Measurements from ENCODE around the gene ALKAL2. TPM values are rescaled to one million over a fixed set of nuclear protein-coding genes. Genes with fewer than 3 reads are reported as not detected.

The ALKAL2 gene
- total RNA-seq, 2 experiments from 2014 or later = not detected

GRCh38 chr2:296354-296753, 8.5 kb upstream of the ALKAL2 start:
- Histone ChIP-seq H3K9me3 (ENCODE audit: control insufficient read depth in 1 of 2, insufficient read depth in 1 of 2, low read length in 2 of 2) (no peaks in the 10 kb centered on the region), H3K4me1 (ENCODE audit: insufficient read depth, low read length) (no peaks in the 10 kb centered on the region), H3K27me3 (ENCODE audit: control insufficient read depth in 1 of 2, insufficient read depth in 2 of 2, low read length in 2 of 2) (peaks cover 7 to 13% of the 10 kb centered on the region in 2 experiments), H3K36me3 (ENCODE audit: insufficient read depth, low read length) (no peaks in the 10 kb centered on the region), H3K4me3 (ENCODE audit: low read length) (no peak overlapping the region), H3K27ac (ENCODE audit: low read depth in 1 of 2, low read length in 2 of 2) (no peak overlapping the region)
- peaks cover 3% of the 10 kb centered on the region for H3K9me3 Mint-ChIP-seq
- no peak overlapping the region for H3K4me3 Mint-ChIP-seq
- no peaks in the 10 kb centered on the region for H3K36me3 Mint-ChIP-seq (ENCODE audit: low read depth)
- peaks cover 75% of the 10 kb centered on the region for H3K27me3 Mint-ChIP-seq
- intact Hi-C loops (cut with DNase I, micrococcal nuclease) = no loop called here
- ChIA-PET POLR2A (no interaction called here), CTCF (interaction anchor here (1.2 kb wide), 1 partner anchor 18 kb away, joined by 3 read pairs; no protein-coding TSS in a partner anchor)
- no peak overlapping the region for H3K27ac Mint-ChIP-seq
- DNase-seq (no peak), ATAC-seq (ENCODE audit: poor library complexity) (no peak)
- no peak for TF ChIP-seq CTCF (IDR thresholded peaks at IDR 0.05)
- H3K4me1 Mint-ChIP-seq (ENCODE audit: low read depth) = no peaks in the 10 kb centered on the region

- Histone ChIP-seq H3K27me3 (ENCODE audit: control insufficient read depth in 1 of 2, insufficient read depth in 2 of 2, low read length in 2 of 2) (peaks cover 16 to 21% of the 10 kb centered on the region in 2 experiments), H3K9me3 (ENCODE audit: control insufficient read depth in 1 of 2, insufficient read depth in 1 of 2, low read length in 2 of 2) (no peaks in the 10 kb centered on the region), H3K27ac (ENCODE audit: low read depth in 1 of 2, low read length in 2 of 2) (no peak overlapping the region), H3K4me1 (ENCODE audit: insufficient read depth, low read length) (peaks cover 2% of the 10 kb centered on the region), H3K36me3 (ENCODE audit: insufficient read depth, low read length) (no peaks in the 10 kb centered on the region), H3K4me3 (ENCODE audit: low read length) (no peak overlapping the region)
- Mint-ChIP-seq H3K9me3 (no peaks in the 10 kb centered on the region), H3K4me1 (ENCODE audit: low read depth) (peaks cover 1% of the 10 kb centered on the region), H3K36me3 (ENCODE audit: low read depth) (no peaks in the 10 kb centered on the region), H3K27me3 (peaks cover 81% of the 10 kb centered on the region), H3K4me3 (no peak overlapping the region), H3K27ac (no peak overlapping the region)
- TF ChIP-seq CTCF (IDR thresholded peaks at IDR 0.05) = no peak
- ChIA-PET POLR2A (no interaction called here), CTCF (no interaction called here)
- no peak for ATAC-seq (ENCODE audit: poor library complexity)
- no peak for DNase-seq
- intact Hi-C loops (cut with DNase I, micrococcal nuclease) = no loop called here
Observed at GRCh38 chr2:295090-295489, 7.2 kb upstream of the ALKAL2 start.

GRCh38 chr2:290090-290722, 2.3 kb upstream of the ALKAL2 start:
- no peak overlapping the region for H3K27ac ChIP-seq (ENCODE audit: low read depth in 1 of 2, low read length in 2 of 2)
- Mint-ChIP-seq H3K27me3 (peaks cover 65% of the 10 kb centered on the region), H3K9me3 (no peaks in the 10 kb centered on the region), H3K4me3 (peak overlapping the region; percentile 81), H3K36me3 (ENCODE audit: low read depth) (no peaks in the 10 kb centered on the region), H3K4me1 (ENCODE audit: low read depth) (peaks cover 16% of the 10 kb centered on the region), H3K27ac (no peak overlapping the region)
- ChIA-PET CTCF (interaction anchor here (0.6 to 1.4 kb wide), 3 partner anchors 12 to 86 kb away, joined by 3 to 4 read pairs (median 4); no protein-coding TSS in a partner anchor), POLR2A (interaction anchor here (1.3 kb wide), 1 partner anchor 16 kb away, joined by 3 read pairs; no protein-coding TSS in a partner anchor)
- no peaks in the 10 kb centered on the region for H3K36me3 ChIP-seq (ENCODE audit: insufficient read depth, low read length)
- ATAC-seq (ENCODE audit: poor library complexity) = peak; percentile 51
- intact Hi-C loops (cut with DNase I, micrococcal nuclease) = loop anchor here in 1 of 2 experiments (1.0 to 2.0 kb wide), 2 partner anchors 118 to 345 kb away; no protein-coding TSS in a partner anchor
- peaks cover 0 to 5% of the 10 kb centered on the region in 2 experiments for H3K9me3 ChIP-seq (ENCODE audit: control insufficient read depth in 1 of 2, insufficient read depth in 1 of 2, low read length in 2 of 2)
- peak; percentile 18 to 70 (median 49) for DNase-seq
- peaks cover 39 to 40% of the 10 kb centered on the region in 2 experiments for H3K27me3 ChIP-seq (ENCODE audit: control insufficient read depth in 1 of 2, insufficient read depth in 2 of 2, low read length in 2 of 2)
- peak overlapping the region; percentile 25 for H3K4me3 ChIP-seq (ENCODE audit: low read length)
- peaks cover 17% of the 10 kb centered on the region for H3K4me1 ChIP-seq (ENCODE audit: insufficient read depth, low read length)
- peak; percentile 76 for TF ChIP-seq CTCF (IDR thresholded peaks at IDR 0.05)

All from CD4-positive, alpha-beta T cell (primary cell).